HCT116 (cell line): ENCODE results near the gene FAM204A. TPM values are rescaled to one million over a fixed set of nuclear protein-coding genes. Genes with fewer than 3 reads are reported as not detected.

ENCODE experiments used
- ATAC-seq: fragments of 200-7000 bp; cut with Tn5 transposase; 2 replicates; pipeline ENCODE4 v1.9.1; 2020; ENCODE audit warnings: mild to moderate bottlenecking, moderate library complexity
- BruUV-seq: library from RNA; stranded (reverse); fragments of 400-500 nt; replicated peaks from 2 replicates; lab custom pipeline; 2021; lab: Mats Ljungman, UMichigan
- CTCF ChIA-PET: fragments of 300-600 bp; sonication (Branson Sonifier 250); formaldehyde crosslinking; loops from one replicate; lab custom pipeline; 2021; ENCODE audit warnings: antibody characterized with exemption; lab: Charles Lee
- POLR2A ChIA-PET: fragments of 300-600, 350-600 bp; sonication (Branson Sonifier 250); formaldehyde crosslinking; loops from one replicate; lab custom pipeline; 2021; ENCODE audit warnings: antibody characterized with exemption; lab: Charles Lee
- RAD21 ChIA-PET, 2 experiments: fragments of 300-600 bp; sonication (Branson Sonifier 250); formaldehyde crosslinking; loops; one replicate each; lab custom pipeline; 2023; ENCODE audit warnings: low total read pairs in 2 of 2; ENCODE audit not compliant: uncharacterized antibody in 2 of 2, unreplicated experiment in 2 of 2, low non-redundant PET in 1 of 2; lab: Charles Lee
- DNase-seq: peaks from one replicate; pipeline ENCODE4 v3.0.0-alpha.2; 2010; ENCODE audit warnings: low read depth, low spot score
- H2AFZ ChIP-seq: fragments of 200-600 bp; shearing (Covaris generic), sonication (generic); 2 replicates; pipeline ENCODE4 v1.6.1; 2017; ENCODE audit warnings: low read depth, mixed run types, mixed read lengths, antibody characterized with exemption, low read length; ENCODE audit not compliant: poor library complexity, severe bottlenecking
- H3K27ac ChIP-seq: 2 replicates; pipeline ENCODE4 v1.5.1; 2012; ENCODE audit warnings: low read depth, low read length
- H3K27me3 ChIP-seq: fragments of 200-600 bp; sonication (generic); 2 replicates; pipeline ENCODE4 v1.6.1; 2016; ENCODE audit warnings: mixed run types, low read length, mixed read lengths; ENCODE audit not compliant: insufficient read depth
- H3K36me3 ChIP-seq, 2 experiments: fragments of 200-500 bp in 1 of 2; fragments of 200-600 bp in 1 of 2; sonication (Bioruptor generic) in 1 of 2; sonication (generic) in 1 of 2; 2 replicates each; pipeline versions ENCODE4 v1.5.1 to v1.6.1; 2014 to 2016; ENCODE audit warnings: low read length in 2 of 2, inconsistent platforms in 1 of 2, mixed read lengths in 1 of 2, mixed run types in 1 of 2; ENCODE audit not compliant: insufficient read depth in 2 of 2, control insufficient read depth in 1 of 2
- H3K4me1 ChIP-seq, 2 experiments: fragments of 200-600 bp in 1 of 2; sonication (generic) in 1 of 2; 2 replicates each; pipeline versions ENCODE4 v1.5.1 to v1.6.1; 2012 to 2017; ENCODE audit warnings: low read length in 2 of 2, inconsistent platforms in 1 of 2, mild to moderate bottlenecking in 1 of 2, mixed read lengths in 1 of 2, mixed run types in 1 of 2, moderate library complexity in 1 of 2; ENCODE audit not compliant: insufficient read depth in 2 of 2, control insufficient read depth in 1 of 2
- H3K4me2 ChIP-seq: fragments of 200-600 bp; sonication (generic); 2 replicates; pipeline ENCODE4 v1.6.1; 2017; ENCODE audit warnings: mixed run types, low read length, mixed read lengths
- H3K4me3 ChIP-seq, 2 experiments: fragments of 200-600 bp in 1 of 2; sonication (generic) in 1 of 2; replicated peaks in 1 of 2; 2 replicates each; pipeline ENCODE4 v1.5.1; 2011 to 2016; ENCODE audit warnings: low read length in 2 of 2, control low read depth in 1 of 2, low read depth in 1 of 2, mild to moderate bottlenecking in 1 of 2, mixed read lengths in 1 of 2, mixed run types in 1 of 2
- H3K79me2 ChIP-seq: fragments of 200-600 bp; sonication (generic); 2 replicates; pipeline ENCODE4 v1.6.1; 2017; ENCODE audit warnings: mild to moderate bottlenecking, mixed run types, low read length, moderate library complexity, mixed read lengths; ENCODE audit not compliant: insufficient read depth
- H3K9ac ChIP-seq: fragments of 200-600 bp; sonication (generic); 2 replicates; pipeline ENCODE4 v1.6.1; 2016; ENCODE audit warnings: low read length, mixed read lengths
- H3K9me2 ChIP-seq: fragments of 200-600 bp; sonication (generic), shearing (Covaris generic); 2 replicates; pipeline ENCODE4 v1.6.1; 2017; ENCODE audit warnings: mixed run types, mild to moderate bottlenecking, moderate library complexity; ENCODE audit not compliant: insufficient read depth
- H3K9me3 ChIP-seq, 2 experiments: fragments of 200-500 bp in 1 of 2; fragments of 200-600 bp in 1 of 2; sonication (Bioruptor generic) in 1 of 2; sonication (generic) in 1 of 2; 2 replicates each; pipeline ENCODE4 v1.6.1; 2014 to 2017; ENCODE audit warnings: low read length in 2 of 2, mixed read lengths in 2 of 2, inconsistent platforms in 1 of 2, low read depth in 1 of 2, mild to moderate bottlenecking in 1 of 2, mixed run types in 1 of 2, moderate library complexity in 1 of 2; ENCODE audit not compliant: control insufficient read depth in 1 of 2, insufficient read depth in 1 of 2
- H4K20me1 ChIP-seq: fragments of 200-600 bp; sonication (generic), shearing (Covaris generic); 2 replicates; pipeline ENCODE4 v1.6.1; 2017; ENCODE audit warnings: mixed run types, mild to moderate bottlenecking, moderate library complexity; ENCODE audit not compliant: insufficient read depth
- CBX3 ChIP-seq: IDR thresholded peaks from 2 replicates; pipeline ENCODE4 v1.6.1; 2012; ENCODE audit warnings: low read depth
- ELF1 ChIP-seq: IDR thresholded peaks from 2 replicates; pipeline ENCODE4 v1.6.1; 2012; ENCODE audit warnings: low read depth, borderline replicate concordance
- EZH2 ChIP-seq: fragments of 200-600 bp; sonication (generic); IDR thresholded peaks from 2 replicates; pipeline ENCODE4 v1.6.1; 2017; ENCODE audit warnings: antibody characterized with exemption, mixed run types
- JUND ChIP-seq: IDR thresholded peaks from 2 replicates; pipeline ENCODE4 v1.6.1; 2012
- POLR2A ChIP-seq: IDR thresholded peaks from 2 replicates; pipeline ENCODE4 v1.7.0; 2011; ENCODE audit warnings: borderline replicate concordance; ENCODE audit not compliant: insufficient read depth, insufficient read length; ENCODE audit errors: extremely low read depth
- SRF ChIP-seq: IDR thresholded peaks from 2 replicates; pipeline ENCODE4 v1.6.1; 2012; ENCODE audit warnings: low read depth
- TCF7L2 ChIP-seq: IDR thresholded peaks from 2 replicates; pipeline ENCODE4 v1.7.0; 2011; ENCODE audit warnings: borderline replicate concordance, inconsistent platforms; ENCODE audit not compliant: insufficient read depth, insufficient read length; ENCODE audit errors: extremely low read depth
- intact Hi-C: fragments of 100-400 bp; cut with micrococcal nuclease; formaldehyde crosslinking; loops from 2 replicates; pipeline ENCODE4 v1.10.0; 2022
- total RNA-seq: library from RNA; stranded (reverse); gene quantifications from one replicate; pipeline ENCODE4 v1.2.1, GENCODE V29; 2021; ENCODE audit not compliant: unreplicated experiment
- TF ChIP-seq, protein P1 (sequence below): IDR thresholded peaks from 2 replicates; pipeline ENCODE4 v1.6.1; 2011; ENCODE audit warnings: mild to moderate bottlenecking, low read length, moderate library complexity; ENCODE audit not compliant: insufficient replicate concordance; ENCODE audit errors: extremely low read depth
- TF ChIP-seq, protein P2 (sequence below): IDR thresholded peaks from 2 replicates; pipeline ENCODE4 v1.6.1; 2012
- TF ChIP-seq, protein P3 (sequence below), 3 experiments: fragments of 200-600 bp in 1 of 3; sonication (generic) in 1 of 3; IDR thresholded peaks in 2 of 3; conservative IDR thresholded peaks in 1 of 3; 2 replicates each; pipeline ENCODE4 v1.5.1; 2012 to 2017; ENCODE audit warnings: low read depth in 2 of 3, low read length in 2 of 3, antibody characterized with exemption in 1 of 3, borderline replicate concordance in 1 of 3, control low read depth in 1 of 3, mild to moderate bottlenecking in 1 of 3, mixed read lengths in 1 of 3, mixed run types in 1 of 3, moderate library complexity in 1 of 3; ENCODE audit not compliant: insufficient read depth in 1 of 3

Gene FAM204A
- total RNA-seq, 1 experiment from 2014 or later, result 79.5 TPM

DNA sequence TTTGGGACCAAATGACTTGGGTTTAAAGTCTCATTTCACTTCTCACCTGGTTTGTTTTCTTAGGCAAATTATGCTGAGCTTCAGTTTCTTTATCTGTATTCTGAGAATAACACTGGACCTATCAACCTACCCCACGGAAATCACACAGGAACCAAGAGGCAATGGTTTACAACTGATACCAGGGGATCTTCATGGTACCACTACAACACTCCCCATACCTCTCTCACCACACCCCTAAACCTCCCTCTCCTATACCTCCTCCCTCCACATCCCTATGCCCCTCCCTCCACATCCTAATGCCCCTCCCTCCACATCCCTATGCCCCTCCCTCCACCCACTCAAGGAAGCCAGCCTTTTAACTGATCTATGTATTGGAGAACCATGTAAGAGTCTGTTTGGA lies 9.9 kb downstream of the FAM204A start (continued):
- TF ChIP-seq, protein P1, sequence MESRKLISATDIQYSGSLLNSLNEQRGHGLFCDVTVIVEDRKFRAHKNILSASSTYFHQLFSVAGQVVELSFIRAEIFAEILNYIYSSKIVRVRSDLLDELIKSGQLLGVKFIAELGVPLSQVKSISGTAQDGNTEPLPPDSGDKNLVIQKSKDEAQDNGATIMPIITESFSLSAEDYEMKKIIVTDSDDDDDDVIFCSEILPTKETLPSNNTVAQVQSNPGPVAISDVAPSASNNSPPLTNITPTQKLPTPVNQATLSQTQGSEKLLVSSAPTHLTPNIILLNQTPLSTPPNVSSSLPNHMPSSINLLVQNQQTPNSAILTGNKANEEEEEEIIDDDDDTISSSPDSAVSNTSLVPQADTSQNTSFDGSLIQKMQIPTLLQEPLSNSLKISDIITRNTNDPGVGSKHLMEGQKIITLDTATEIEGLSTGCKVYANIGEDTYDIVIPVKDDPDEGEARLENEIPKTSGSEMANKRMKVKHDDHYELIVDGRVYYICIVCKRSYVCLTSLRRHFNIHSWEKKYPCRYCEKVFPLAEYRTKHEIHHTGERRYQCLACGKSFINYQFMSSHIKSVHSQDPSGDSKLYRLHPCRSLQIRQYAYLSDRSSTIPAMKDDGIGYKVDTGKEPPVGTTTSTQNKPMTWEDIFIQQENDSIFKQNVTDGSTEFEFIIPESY, result no peak
- no peak for TF ChIP-seq JUND
- TF ChIP-seq, protein P2, sequence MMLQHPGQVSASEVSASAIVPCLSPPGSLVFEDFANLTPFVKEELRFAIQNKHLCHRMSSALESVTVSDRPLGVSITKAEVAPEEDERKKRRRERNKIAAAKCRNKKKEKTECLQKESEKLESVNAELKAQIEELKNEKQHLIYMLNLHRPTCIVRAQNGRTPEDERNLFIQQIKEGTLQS, result no peak
- no peak for TF ChIP-seq POLR2A
- TF ChIP-seq SRF, result no peak
- no peak for TF ChIP-seq CBX3

DNA sequence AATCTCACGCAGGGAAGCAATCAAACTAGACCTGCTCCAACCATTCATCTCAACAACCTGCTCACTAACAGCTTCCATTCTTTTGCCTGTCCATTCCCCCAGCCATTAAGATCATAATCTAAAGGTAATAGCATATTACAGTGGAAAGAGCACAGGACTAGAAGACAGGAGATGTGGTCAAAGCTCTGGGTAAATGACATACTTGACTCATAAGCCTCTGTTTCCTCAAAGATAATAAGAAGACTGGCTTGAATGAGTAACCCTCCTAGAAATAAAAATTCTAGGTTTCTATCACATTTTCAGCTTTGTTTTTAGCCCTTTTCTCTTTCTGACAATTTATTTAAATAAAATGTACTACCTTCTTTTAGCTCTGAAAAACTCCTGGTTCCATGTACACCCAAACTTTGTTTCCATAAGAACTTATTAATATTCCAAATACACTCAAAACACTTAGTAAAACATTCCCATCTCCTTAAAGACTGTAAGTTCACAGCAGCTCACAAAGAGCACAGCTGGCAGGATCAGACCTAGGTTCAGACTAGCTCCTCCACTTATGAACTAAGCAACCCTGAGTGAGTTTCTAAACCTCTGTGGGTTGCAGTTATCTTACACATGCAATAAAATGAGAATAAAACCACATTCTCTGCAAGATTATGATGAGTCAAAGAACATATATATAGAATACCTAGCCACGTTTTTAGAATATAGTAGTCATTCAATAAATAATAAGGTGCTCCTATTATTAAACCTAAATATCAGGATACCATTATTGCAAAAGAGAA lies 11.6 kb downstream of the FAM204A start:
- H3K79me2 ChIP-seq, result peaks cover 15% of the 10 kb centered on the region
- no TSS peak for BruUV-seq
- H4K20me1 ChIP-seq, result peaks cover 9% of the 10 kb centered on the region
- ATAC-seq, result no peak
- H2AFZ ChIP-seq, result no peak overlapping the region
- H3K9ac ChIP-seq, result no peak overlapping the region
- intact Hi-C loops, result no loop called here
- ChIA-PET CTCF (no interaction called here), RAD21 (no interaction called here), POLR2A (no interaction called here)
- no peaks in the 10 kb centered on the region for H3K27me3 ChIP-seq
- H3K36me3 ChIP-seq, result peaks cover 46 to 53% of the 10 kb centered on the region in 2 experiments
- H3K4me2 ChIP-seq, result no peak overlapping the region
- no peaks in the 10 kb centered on the region for H3K9me3 ChIP-seq
- no peak for DNase-seq
- no peaks in the 10 kb centered on the region for H3K9me2 ChIP-seq
- H3K4me3 ChIP-seq, result no peak overlapping the region
- no peaks in the 10 kb centered on the region for H3K4me1 ChIP-seq
- TF ChIP-seq TCF7L2 (no peak), ELF1 (no peak), EZH2 (no peak)
- TF ChIP-seq, protein P3, sequence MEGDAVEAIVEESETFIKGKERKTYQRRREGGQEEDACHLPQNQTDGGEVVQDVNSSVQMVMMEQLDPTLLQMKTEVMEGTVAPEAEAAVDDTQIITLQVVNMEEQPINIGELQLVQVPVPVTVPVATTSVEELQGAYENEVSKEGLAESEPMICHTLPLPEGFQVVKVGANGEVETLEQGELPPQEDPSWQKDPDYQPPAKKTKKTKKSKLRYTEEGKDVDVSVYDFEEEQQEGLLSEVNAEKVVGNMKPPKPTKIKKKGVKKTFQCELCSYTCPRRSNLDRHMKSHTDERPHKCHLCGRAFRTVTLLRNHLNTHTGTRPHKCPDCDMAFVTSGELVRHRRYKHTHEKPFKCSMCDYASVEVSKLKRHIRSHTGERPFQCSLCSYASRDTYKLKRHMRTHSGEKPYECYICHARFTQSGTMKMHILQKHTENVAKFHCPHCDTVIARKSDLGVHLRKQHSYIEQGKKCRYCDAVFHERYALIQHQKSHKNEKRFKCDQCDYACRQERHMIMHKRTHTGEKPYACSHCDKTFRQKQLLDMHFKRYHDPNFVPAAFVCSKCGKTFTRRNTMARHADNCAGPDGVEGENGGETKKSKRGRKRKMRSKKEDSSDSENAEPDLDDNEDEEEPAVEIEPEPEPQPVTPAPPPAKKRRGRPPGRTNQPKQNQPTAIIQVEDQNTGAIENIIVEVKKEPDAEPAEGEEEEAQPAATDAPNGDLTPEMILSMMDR (IDR thresholded peaks at IDR 0.05 in 2 of 3, conservative IDR thresholded peaks at IDR 0.05 in 1 of 3; ENCODE audit: borderline replicate concordance in 1 of 3, insufficient read depth in 1 of 3, low read depth in 2 of 3, low read length in 2 of 3), result no peak
- H3K27ac ChIP-seq, result no peak overlapping the region
